Aorta (tissue), 5 donors: ENCODE results near the gene VPS13D. TPM values are rescaled to one million over a fixed set of nuclear protein-coding genes. Genes with fewer than 3 reads are reported as not detected.
"Not testable (repeated sequence)": the region's sequence is repeated elsewhere in the genome, so short reads cannot be mapped to it uniquely, and the experiment has no call there.

Source experiments
- ATAC-seq: fragments of 200-7000 bp; cut with Tn5 transposase; one replicate; pipeline ENCODE4 v1.9.1; 2022; ENCODE audit warnings: moderate library complexity; ENCODE audit not compliant: low FRiP score
- DNase-seq, 2 donors: peaks; one replicate each; pipeline ENCODE4 v3.0.0-alpha.2; 2020
- H3K27ac ChIP-seq, 2 donors: one replicate each; pipeline ENCODE4 v1.5.1; 2013; ENCODE audit warnings: low read length in 2 of 2, mild to moderate bottlenecking in 2 of 2, moderate library complexity in 2 of 2, control low read depth in 1 of 2, inconsistent platforms in 1 of 2, low read depth in 1 of 2
- H3K27me3 ChIP-seq, 2 donors: one replicate each; pipeline ENCODE4 v1.6.1; 2013; ENCODE audit warnings: control low read depth in 1 of 2, low read length in 1 of 2, mild to moderate bottlenecking in 1 of 2, moderate library complexity in 1 of 2; ENCODE audit not compliant: insufficient read depth in 2 of 2, control insufficient read depth in 1 of 2
- H3K36me3 ChIP-seq, 2 donors: one replicate each; pipeline ENCODE4 v1.6.1; 2013; ENCODE audit warnings: control low read depth in 1 of 2, low read length in 1 of 2, mild to moderate bottlenecking in 1 of 2; ENCODE audit not compliant: insufficient read depth in 2 of 2, control insufficient read depth in 1 of 2
- H3K4me1 ChIP-seq, 2 donors: one replicate each; pipeline ENCODE4 v1.6.1; 2013; ENCODE audit warnings: low read length in 2 of 2, control low read depth in 1 of 2, mild to moderate bottlenecking in 1 of 2, moderate library complexity in 1 of 2; ENCODE audit not compliant: insufficient read depth in 2 of 2, control insufficient read depth in 1 of 2
- H3K4me3 ChIP-seq, 2 donors: one replicate each; pipeline ENCODE4 v1.5.1; 2013; ENCODE audit warnings: low read length in 2 of 2, control low read depth in 1 of 2, mild to moderate bottlenecking in 1 of 2
- H3K9me3 ChIP-seq: one replicate; pipeline ENCODE4 v1.6.1; 2013; ENCODE audit warnings: mild to moderate bottlenecking, low read length; ENCODE audit not compliant: control insufficient read depth
- WGBS, 2 donors: extraction: QIAGEN DNeasy Blood & Tissue Kit; methylation state at CpG; one replicate each; pipeline ENCODE4 v1.1.7; 2013; 5-methylcytosine and 5-hydroxymethylcytosine counted together
- intact Hi-C, 2 donors: fragments of 100-400 bp; cut with DNase I; formaldehyde crosslinking; loops; one replicate each; pipeline versions ENCODE4 v1.14.2 to v1.15.0; 2022
- polyA plus RNA-seq, 2 donors: library from polyadenylated mRNA; stranded (reverse); fragments of 200-250 nt; gene quantifications; one replicate each; pipeline ENCODE4 v1.2.3, GENCODE V29; 2013
- total RNA-seq, 2 donors: library from RNA; stranded (reverse); fragmentation: NEBNext Ultra II Directional; extraction: Animal tissue kit (Norgen Biotek cat#: 25700); gene quantifications; one replicate each; pipeline ENCODE4 v1.2.1, GENCODE V29; 2021
- donor health status: healthy with polysubstance abuse.
- donor health status: Bipolar disorder and iron deficiency.
- donor health status: DM: no; HTN: no; CAD: no.
- donor health status: DM: no; HTN: no; CAD: no.
- donor health status: DM: yes; HTN: yes; CAD: no.

Gene VPS13D
- total and polyA plus RNA-seq, 4 donors: 15.8 to 134 (median 58.9) TPM

- no peak overlapping the region for H3K4me3 ChIP-seq
- H3K4me1 ChIP-seq: peaks cover 0 to 5% of the 10 kb centered on the region in 2 donors
- peaks cover 1% of the 10 kb centered on the region for H3K9me3 ChIP-seq
- intact Hi-C loops: no loop called here
- H3K27me3 ChIP-seq: no peaks in the 10 kb centered on the region
- DNase-seq: no peak
- no peak overlapping the region for H3K27ac ChIP-seq
- H3K36me3 ChIP-seq: peaks cover 9 to 12% of the 10 kb centered on the region in 2 donors
- WGBS, 2 donors: 98 to 100% methylated on average over 1 of the region's 1 CpG
- no peak for ATAC-seq
Measured at GRCh38 chr1:12383001-12383400, 153.2 kb downstream of the VPS13D start.

- H3K4me3 ChIP-seq: no peak overlapping the region
- intact Hi-C loops: no loop called here
- peaks cover 7 to 12% of the 10 kb centered on the region in 2 donors for H3K36me3 ChIP-seq
- peaks cover 0 to 5% of the 10 kb centered on the region in 2 donors for H3K4me1 ChIP-seq
- H3K27ac ChIP-seq: no peak overlapping the region
- WGBS, 2 donors: 91 to 97% methylated on average over 1 of the region's 1 CpG
- no peaks in the 10 kb centered on the region for H3K27me3 ChIP-seq
- peaks cover 1% of the 10 kb centered on the region for H3K9me3 ChIP-seq
- DNase-seq (no peak), ATAC-seq (no peak)
Measured at GRCh38 chr1:12383786-12384185, 154.0 kb downstream of the VPS13D start.

- H3K27me3 ChIP-seq: no peaks in the 10 kb centered on the region
- H3K9me3 ChIP-seq: peaks cover 1% of the 10 kb centered on the region
- H3K4me1 ChIP-seq: peaks cover 0 to 5% of the 10 kb centered on the region in 2 donors
- DNase-seq: no peak
- H3K27ac ChIP-seq: no peak overlapping the region
- 91 to 93% methylated on average over 8 of the region's 8 CpGs for WGBS, 2 donors
- peaks cover 7 to 12% of the 10 kb centered on the region in 2 donors for H3K36me3 ChIP-seq
- no peak for ATAC-seq
- intact Hi-C loops: no loop called here
- no peak overlapping the region for H3K4me3 ChIP-seq
Measured at GRCh38 chr1:12384836-12385456, 155.1 kb downstream of the VPS13D start.

- no peaks in the 10 kb centered on the region for H3K27me3 ChIP-seq
- H3K36me3 ChIP-seq: peaks cover 7 to 12% of the 10 kb centered on the region in 2 donors
- no peaks in the 10 kb centered on the region for H3K4me1 ChIP-seq
- no peak for DNase-seq
- intact Hi-C loops: no loop called here
- H3K27ac ChIP-seq: no peak overlapping the region
- no peak overlapping the region for H3K4me3 ChIP-seq
- 99 to 100% methylated on average over 1 of the region's 1 CpG for WGBS, 2 donors
- peaks cover 1% of the 10 kb centered on the region for H3K9me3 ChIP-seq
- no peak for ATAC-seq
Measured at GRCh38 chr1:12386130-12386529, 156.3 kb downstream of the VPS13D start.

GRCh38 chr1:12387641-12388040 lies 157.8 kb downstream of the VPS13D start:
- peaks cover 1% of the 10 kb centered on the region for H3K9me3 ChIP-seq
- intact Hi-C loops: no loop called here
- no peaks in the 10 kb centered on the region for H3K27me3 ChIP-seq
- no peak for ATAC-seq
- H3K4me3 ChIP-seq: no peak overlapping the region
- H3K4me1 ChIP-seq: no peaks in the 10 kb centered on the region
- DNase-seq: no peak
- H3K27ac ChIP-seq: no peak overlapping the region
- peaks cover 7 to 12% of the 10 kb centered on the region in 2 donors for H3K36me3 ChIP-seq

- H3K4me1 ChIP-seq, ATAC-seq, DNase-seq, H3K27ac ChIP-seq, H3K4me3 ChIP-seq, H3K9me3 ChIP-seq, H3K36me3 ChIP-seq, H3K27me3 ChIP-seq, intact Hi-C loops: not testable (repeated sequence)
- WGBS, 2 donors: 90 to 95% methylated on average over 4 of the region's 4 CpGs
Measured at GRCh38 chr1:12390296-12390695, 160.5 kb downstream of the VPS13D start.

GRCh38 chr1:12397462-12398450 lies 167.9 kb downstream of the VPS13D start:
- Histone ChIP-seq H3K4me1 (peaks cover under 1 to 3% of the 10 kb centered on the region in 2 donors), H3K9me3 (no peaks in the 10 kb centered on the region), H3K4me3 (no peak overlapping the region), H3K36me3 (peaks cover 0 to under 1% of the 10 kb centered on the region in 2 donors), H3K27me3 (no peaks in the 10 kb centered on the region), H3K27ac (no peak overlapping the region)
- 70 to 71% methylated on average over 7 of the region's 7 CpGs for WGBS, 2 donors
- no peak for DNase-seq
- intact Hi-C loops: no loop called here
- ATAC-seq: no peak

GRCh38 chr1:12398479-12398878 lies 168.6 kb downstream of the VPS13D start:
- no peak for DNase-seq
- intact Hi-C loops: no loop called here
- ATAC-seq: no peak
- WGBS, 2 donors: 93% methylated on average over 6 of the region's 6 CpGs
- H3K4me1 ChIP-seq: peaks cover 1 to 3% of the 10 kb centered on the region in 2 donors
- H3K36me3 ChIP-seq: peaks cover 0 to 4% of the 10 kb centered on the region in 2 donors
- H3K27ac ChIP-seq: no peak overlapping the region
- H3K27me3 ChIP-seq: no peaks in the 10 kb centered on the region
- H3K9me3 ChIP-seq: no peaks in the 10 kb centered on the region
- H3K4me3 ChIP-seq: no peak overlapping the region
